HepG2 (cell line): ENCODE results near the gene LRRC3C. TPM values are rescaled to one million over a fixed set of nuclear protein-coding genes. Genes with fewer than 3 reads are reported as not detected.

Experiments used
- BCL6 ChIP-seq: IDR thresholded peaks from 2 replicates; pipeline ENCODE4 v1.6.1; 2016; ENCODE audit warnings: missing genetic modification reagents, missing compliant biosample characterization
- ELF3 ChIP-seq: IDR thresholded peaks from 2 replicates; pipeline ENCODE4 v1.6.1; 2016; ENCODE audit warnings: missing genetic modification reagents, missing compliant biosample characterization
- FOXA3 ChIP-seq: IDR thresholded peaks from 2 replicates; pipeline ENCODE4 v1.6.1; 2016; ENCODE audit warnings: missing genetic modification reagents, missing compliant biosample characterization
- FOXM1 ChIP-seq: sonication (generic); formaldehyde crosslinking; IDR thresholded peaks from 2 replicates; pipeline ENCODE4 v1.5.0; 2020; ENCODE audit warnings: missing genetic modification reagents
- LBX2 ChIP-seq: sonication (generic); formaldehyde crosslinking; IDR thresholded peaks from 2 replicates; pipeline ENCODE4 v1.5.0; 2020; ENCODE audit warnings: missing genetic modification reagents, mild to moderate bottlenecking, borderline replicate concordance
- MED1 ChIP-seq: sonication (generic); formaldehyde crosslinking; IDR thresholded peaks from 2 replicates; pipeline ENCODE4 v1.4.0; 2020; ENCODE audit warnings: missing genetic modification reagents
- MXI1 ChIP-seq: IDR thresholded peaks from 3 replicates; pipeline ENCODE4 v1.6.1; 2012; ENCODE audit warnings: low read depth, low read length, inconsistent platforms, borderline replicate concordance
- RXRB ChIP-seq: IDR thresholded peaks from 2 replicates; pipeline ENCODE4 v1.6.1; 2016; ENCODE audit warnings: borderline replicate concordance, missing genetic modification reagents, missing compliant biosample characterization
- SNAI1 ChIP-seq: sonication (generic); formaldehyde crosslinking; IDR thresholded peaks from 2 replicates; pipeline ENCODE4 v1.5.0; 2020; ENCODE audit warnings: mild to moderate bottlenecking, missing genetic modification reagents, borderline replicate concordance
- SOX5 ChIP-seq: IDR thresholded peaks from 2 replicates; pipeline ENCODE4 v1.6.1; 2016; ENCODE audit warnings: borderline replicate concordance
- SOX6 ChIP-seq, 2 experiments: fragments of 450-650 bp in 1 of 2; sonication (generic) in 1 of 2; formaldehyde crosslinking in 1 of 2; IDR thresholded peaks; 2 replicates each; pipeline versions ENCODE4 v1.4.0 to v1.6.1; 2017 to 2020; ENCODE audit warnings: antibody characterized with exemption in 1 of 2, mild to moderate bottlenecking in 1 of 2, missing genetic modification reagents in 1 of 2
- TAF15 ChIP-seq: fragments of 200-400 bp; formaldehyde crosslinking; IDR thresholded peaks from one replicate; pipeline ENCODE4 v1.6.1; 2018; ENCODE audit warnings: mild to moderate bottlenecking, low read depth, low read length; ENCODE audit not compliant: poor library complexity, severe bottlenecking
- ZNF441 ChIP-seq: sonication (generic); formaldehyde crosslinking; IDR thresholded peaks from 2 replicates; pipeline ENCODE4 v1.7.0; 2021; ENCODE audit warnings: missing genetic modification reagents, borderline replicate concordance
- polyA plus RNA-seq, 8 experiments: library from polyadenylated mRNA; depleted of rRNA in 3 of 8; stranded (reverse) in 7 of 8; unstranded in 1 of 8; fragments of >200 nt; fragmentation: Illumina TruSeq in 4 of 8; extraction: Trizol in 4 of 8; gene quantifications; 2 replicates each; pipeline versions ENCODE4 v1.2.1 to v1.2.3, GENCODE V29; 2011 to 2016; ENCODE audit warnings: low read depth in 4 of 8, missing spikeins in 1 of 8, mixed read lengths in 1 of 8; ENCODE audit not compliant: insufficient read depth in 1 of 8
- total RNA-seq, 5 experiments: library from RNA; depleted of rRNA; stranded (reverse); fragments of >200 nt; fragmentation: Illumina TruSeq; extraction: Trizol; gene quantifications; 2 replicates each; pipeline ENCODE4 v1.2.3, GENCODE V29; 2016; ENCODE audit warnings: low read depth in 1 of 5
- TF ChIP-seq, protein P1 (sequence below), 2 experiments: sonication (generic) in 1 of 2; formaldehyde crosslinking in 1 of 2; IDR thresholded peaks; 2 replicates each; pipeline versions ENCODE4 v1.6.1 to v1.9.0; 2014 to 2022; ENCODE audit warnings: antibody characterized with exemption in 1 of 2, borderline replicate concordance in 1 of 2, inconsistent platforms in 1 of 2, low read depth in 1 of 2, missing genetic modification reagents in 1 of 2
- TF ChIP-seq, protein P2 (sequence below): sonication (generic); formaldehyde crosslinking; IDR thresholded peaks from 2 replicates; pipeline ENCODE4 v1.4.0; 2020; ENCODE audit warnings: missing genetic modification reagents, borderline replicate concordance
- TF ChIP-seq, protein P3 (sequence below): sonication (generic); formaldehyde crosslinking; IDR thresholded peaks from 2 replicates; pipeline ENCODE4 v1.4.0; 2020; ENCODE audit warnings: missing genetic modification reagents, mild to moderate bottlenecking, borderline replicate concordance

Gene LRRC3C
- total and polyA plus RNA-seq, 2 of the 13 experiments (the other 11 are each of a cell fraction or from before 2014, with no cell fraction given), result 0.17 TPM; not detected in 1

DNA sequence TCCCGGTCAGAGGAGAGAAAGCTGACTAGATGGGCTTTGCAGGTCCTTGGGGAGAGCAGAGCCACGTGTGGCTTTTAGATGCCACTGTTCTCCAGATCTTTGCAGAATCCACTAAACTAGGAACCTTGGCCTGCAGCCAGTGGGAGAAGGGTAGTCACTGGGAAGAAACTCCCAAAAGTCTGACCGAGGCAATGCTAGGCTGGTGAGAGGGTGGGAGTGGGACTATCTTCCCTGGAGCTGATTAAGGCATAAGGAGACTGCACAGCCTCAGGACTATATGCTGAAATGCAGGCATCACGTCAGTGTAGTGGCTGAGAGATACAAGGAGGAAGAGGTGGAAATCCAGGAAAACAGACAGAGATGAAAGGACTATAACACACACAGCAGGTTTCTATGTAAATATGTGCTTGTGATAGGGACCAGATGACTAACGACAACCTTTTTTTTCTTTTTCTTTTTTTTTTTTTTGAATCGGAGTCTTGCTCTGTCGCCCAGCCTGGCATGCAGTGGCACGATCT is 33.1 kb downstream of the LRRC3C start (continued):
- TF ChIP-seq, protein P1, sequence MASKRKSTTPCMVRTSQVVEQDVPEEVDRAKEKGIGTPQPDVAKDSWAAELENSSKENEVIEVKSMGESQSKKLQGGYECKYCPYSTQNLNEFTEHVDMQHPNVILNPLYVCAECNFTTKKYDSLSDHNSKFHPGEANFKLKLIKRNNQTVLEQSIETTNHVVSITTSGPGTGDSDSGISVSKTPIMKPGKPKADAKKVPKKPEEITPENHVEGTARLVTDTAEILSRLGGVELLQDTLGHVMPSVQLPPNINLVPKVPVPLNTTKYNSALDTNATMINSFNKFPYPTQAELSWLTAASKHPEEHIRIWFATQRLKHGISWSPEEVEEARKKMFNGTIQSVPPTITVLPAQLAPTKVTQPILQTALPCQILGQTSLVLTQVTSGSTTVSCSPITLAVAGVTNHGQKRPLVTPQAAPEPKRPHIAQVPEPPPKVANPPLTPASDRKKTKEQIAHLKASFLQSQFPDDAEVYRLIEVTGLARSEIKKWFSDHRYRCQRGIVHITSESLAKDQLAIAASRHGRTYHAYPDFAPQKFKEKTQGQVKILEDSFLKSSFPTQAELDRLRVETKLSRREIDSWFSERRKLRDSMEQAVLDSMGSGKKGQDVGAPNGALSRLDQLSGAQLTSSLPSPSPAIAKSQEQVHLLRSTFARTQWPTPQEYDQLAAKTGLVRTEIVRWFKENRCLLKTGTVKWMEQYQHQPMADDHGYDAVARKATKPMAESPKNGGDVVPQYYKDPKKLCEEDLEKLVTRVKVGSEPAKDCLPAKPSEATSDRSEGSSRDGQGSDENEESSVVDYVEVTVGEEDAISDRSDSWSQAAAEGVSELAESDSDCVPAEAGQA (IDR thresholded peaks at IDR 0.05; ENCODE audit: low read depth), result no peak
- TF ChIP-seq, protein P1 (CRISPR knock-in tag; IDR thresholded peaks at IDR 0.05; ENCODE audit: borderline replicate concordance), result no peak
- TF ChIP-seq, protein P2, sequence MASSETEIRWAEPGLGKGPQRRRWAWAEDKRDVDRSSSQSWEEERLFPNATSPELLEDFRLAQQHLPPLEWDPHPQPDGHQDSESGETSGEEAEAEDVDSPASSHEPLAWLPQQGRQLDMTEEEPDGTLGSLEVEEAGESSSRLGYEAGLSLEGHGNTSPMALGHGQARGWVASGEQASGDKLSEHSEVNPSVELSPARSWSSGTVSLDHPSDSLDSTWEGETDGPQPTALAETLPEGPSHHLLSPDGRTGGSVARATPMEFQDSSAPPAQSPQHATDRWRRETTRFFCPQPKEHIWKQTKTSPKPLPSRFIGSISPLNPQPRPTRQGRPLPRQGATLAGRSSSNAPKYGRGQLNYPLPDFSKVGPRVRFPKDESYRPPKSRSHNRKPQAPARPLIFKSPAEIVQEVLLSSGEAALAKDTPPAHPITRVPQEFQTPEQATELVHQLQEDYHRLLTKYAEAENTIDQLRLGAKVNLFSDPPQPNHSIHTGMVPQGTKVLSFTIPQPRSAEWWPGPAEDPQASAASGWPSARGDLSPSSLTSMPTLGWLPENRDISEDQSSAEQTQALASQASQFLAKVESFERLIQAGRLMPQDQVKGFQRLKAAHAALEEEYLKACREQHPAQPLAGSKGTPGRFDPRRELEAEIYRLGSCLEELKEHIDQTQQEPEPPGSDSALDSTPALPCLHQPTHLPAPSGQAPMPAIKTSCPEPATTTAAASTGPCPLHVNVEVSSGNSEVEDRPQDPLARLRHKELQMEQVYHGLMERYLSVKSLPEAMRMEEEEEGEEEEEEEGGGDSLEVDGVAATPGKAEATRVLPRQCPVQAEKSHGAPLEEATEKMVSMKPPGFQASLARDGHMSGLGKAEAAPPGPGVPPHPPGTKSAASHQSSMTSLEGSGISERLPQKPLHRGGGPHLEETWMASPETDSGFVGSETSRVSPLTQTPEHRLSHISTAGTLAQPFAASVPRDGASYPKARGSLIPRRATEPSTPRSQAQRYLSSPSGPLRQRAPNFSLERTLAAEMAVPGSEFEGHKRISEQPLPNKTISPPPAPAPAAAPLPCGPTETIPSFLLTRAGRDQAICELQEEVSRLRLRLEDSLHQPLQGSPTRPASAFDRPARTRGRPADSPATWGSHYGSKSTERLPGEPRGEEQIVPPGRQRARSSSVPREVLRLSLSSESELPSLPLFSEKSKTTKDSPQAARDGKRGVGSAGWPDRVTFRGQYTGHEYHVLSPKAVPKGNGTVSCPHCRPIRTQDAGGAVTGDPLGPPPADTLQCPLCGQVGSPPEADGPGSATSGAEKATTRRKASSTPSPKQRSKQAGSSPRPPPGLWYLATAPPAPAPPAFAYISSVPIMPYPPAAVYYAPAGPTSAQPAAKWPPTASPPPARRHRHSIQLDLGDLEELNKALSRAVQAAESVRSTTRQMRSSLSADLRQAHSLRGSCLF (CRISPR knock-in tag), result no peak
- TF ChIP-seq TAF15 (no peak), ELF3 (CRISPR knock-in tag) (peak; percentile 87), ZNF441 (peak; percentile 97), LBX2 (CRISPR knock-in tag) (no peak), SOX6 (IDR thresholded peaks at IDR 0.05) (no peak), SOX6 (CRISPR knock-in tag; IDR thresholded peaks at IDR 0.05) (peak; percentile 33; the same call in 1 of the 2 replicates), SNAI1 (0 out of 2 replicates have a peak, but pooled peaks have one; percentile 33), RXRB (CRISPR knock-in tag) (peak; percentile 30; the same call in 1 of the 2 replicates), SOX5 (CRISPR knock-in tag) (peak; percentile 57; the same call in 1 of the 2 replicates), BCL6 (CRISPR knock-in tag) (peak; percentile 58; the same call in 1 of the 2 replicates), FOXA3 (peak; percentile 83), MXI1 (no peak), MED1 (CRISPR knock-in tag) (0 out of 2 replicates have a peak, but pooled peaks have one; percentile 18), FOXM1 (no peak)
- TF ChIP-seq, protein P3, sequence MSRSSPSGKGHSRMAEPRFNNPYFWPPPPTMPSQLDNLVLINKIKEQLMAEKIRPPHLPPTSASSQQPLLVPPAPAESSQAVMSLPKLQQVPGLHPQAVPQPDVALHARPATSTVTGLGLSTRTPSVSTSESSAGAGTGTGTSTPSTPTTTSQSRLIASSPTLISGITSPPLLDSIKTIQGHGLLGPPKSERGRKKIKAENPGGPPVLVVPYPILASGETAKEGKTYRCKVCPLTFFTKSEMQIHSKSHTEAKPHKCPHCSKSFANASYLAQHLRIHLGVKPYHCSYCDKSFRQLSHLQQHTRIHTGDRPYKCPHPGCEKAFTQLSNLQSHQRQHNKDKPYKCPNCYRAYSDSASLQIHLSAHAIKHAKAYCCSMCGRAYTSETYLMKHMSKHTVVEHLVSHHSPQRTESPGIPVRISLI (CRISPR knock-in tag), result peak; percentile 79; the same call in 1 of the 2 replicates
